Mesenchymal stem cell (in vitro differentiated cells and primary cell): ENCODE results near the gene SCUBE1.

ENCODE experiments used
- DNase-seq: peaks from one replicate; pipeline ENCODE4 v3.0.0-alpha.2; 2013
- H2AFZ ChIP-seq: one replicate; pipeline ENCODE4 v1.6.1; 2013; ENCODE audit warnings: low read depth, mild to moderate bottlenecking, control low read depth, inconsistent platforms, low read length, moderate library complexity
- H2AK5ac ChIP-seq: 2 replicates; pipeline ENCODE4 v1.6.1; 2013; ENCODE audit warnings: low read length, moderate library complexity, mild to moderate bottlenecking, inconsistent platforms; ENCODE audit not compliant: severe bottlenecking
- H2BK120ac ChIP-seq: one replicate; pipeline ENCODE4 v1.6.1; 2013; ENCODE audit warnings: low read depth, mild to moderate bottlenecking, inconsistent platforms, low read length, moderate library complexity
- H2BK12ac ChIP-seq, 2 experiments: one replicate each; pipeline ENCODE4 v1.6.1; 2013; ENCODE audit warnings: inconsistent platforms in 2 of 2, low read length in 2 of 2, mild to moderate bottlenecking in 2 of 2, moderate library complexity in 2 of 2, control low read depth in 1 of 2
- H2BK15ac ChIP-seq: one replicate; pipeline ENCODE4 v1.6.1; 2013; ENCODE audit warnings: mild to moderate bottlenecking, low read depth, inconsistent platforms; ENCODE audit not compliant: poor library complexity, severe bottlenecking
- H2BK5ac ChIP-seq: 2 replicates; pipeline ENCODE4 v1.6.1; 2013; ENCODE audit warnings: low read depth, mild to moderate bottlenecking, low read length, control low read depth, inconsistent platforms; ENCODE audit not compliant: poor library complexity, severe bottlenecking
- H3K14ac ChIP-seq, 2 experiments: one replicate each; pipeline ENCODE4 v1.6.1; 2013; ENCODE audit warnings: inconsistent platforms in 2 of 2, low read length in 2 of 2, control low read depth in 1 of 2, mild to moderate bottlenecking in 1 of 2, moderate library complexity in 1 of 2
- H3K18ac ChIP-seq, 2 experiments: one replicate each; pipeline ENCODE4 v1.6.1; 2013; ENCODE audit warnings: inconsistent platforms in 2 of 2, low read length in 2 of 2, control low read depth in 1 of 2, low read depth in 1 of 2, mild to moderate bottlenecking in 1 of 2
- H3K23ac ChIP-seq, 2 experiments: one replicate each; pipeline ENCODE4 v1.6.1; 2013; ENCODE audit warnings: inconsistent platforms in 2 of 2, low read length in 2 of 2, mild to moderate bottlenecking in 2 of 2, moderate library complexity in 2 of 2, control low read depth in 1 of 2
- H3K27ac ChIP-seq: 2 replicates; pipeline ENCODE4 v1.5.1; 2013; ENCODE audit warnings: mild to moderate bottlenecking, moderate library complexity, low read length, control low read depth, inconsistent platforms; ENCODE audit not compliant: poor library complexity, severe bottlenecking
- H3K27me3 ChIP-seq, 2 experiments: 2 replicates each; pipeline versions ENCODE4 v1.6.1 to v1.7.0; 2013; ENCODE audit warnings: low read length in 2 of 2, mild to moderate bottlenecking in 2 of 2, moderate library complexity in 2 of 2, control low read depth in 1 of 2, inconsistent platforms in 1 of 2; ENCODE audit not compliant: control insufficient read depth in 1 of 2, insufficient read depth in 1 of 2
- H3K36me3 ChIP-seq, 2 experiments: 2 replicates each; pipeline versions ENCODE4 v1.6.1 to v1.7.0; 2013; ENCODE audit warnings: low read length in 2 of 2, control low read depth in 1 of 2, inconsistent platforms in 1 of 2, low read depth in 1 of 2, mild to moderate bottlenecking in 1 of 2; ENCODE audit not compliant: insufficient read depth in 2 of 2, control insufficient read depth in 1 of 2
- H3K4ac ChIP-seq, 2 experiments: one replicate each; pipeline ENCODE4 v1.6.1; 2013; ENCODE audit warnings: inconsistent platforms in 2 of 2, low read length in 2 of 2, mild to moderate bottlenecking in 2 of 2, moderate library complexity in 2 of 2, control low read depth in 1 of 2, low read depth in 1 of 2
- H3K4me1 ChIP-seq: 2 replicates; pipeline ENCODE4 v1.6.1; 2013; ENCODE audit warnings: low read depth, low read length, control low read depth; ENCODE audit not compliant: control insufficient read depth, insufficient read depth
- H3K4me2 ChIP-seq: 2 replicates; pipeline ENCODE4 v1.6.1; 2013; ENCODE audit warnings: low read length, mild to moderate bottlenecking, inconsistent platforms; ENCODE audit not compliant: poor library complexity, severe bottlenecking
- H3K4me3 ChIP-seq, 2 experiments: 2 replicates each; pipeline versions ENCODE4 v1.5.1 to v1.7.0; 2013; ENCODE audit warnings: low read length in 2 of 2, mild to moderate bottlenecking in 2 of 2, control low read depth in 1 of 2, low read depth in 1 of 2; ENCODE audit not compliant: insufficient read depth in 1 of 2
- H3K79me1 ChIP-seq: replicated peaks from 2 replicates; pipeline ENCODE4 v1.6.1; 2013; ENCODE audit warnings: mild to moderate bottlenecking, control low read depth, low read length, inconsistent platforms; ENCODE audit not compliant: poor library complexity, severe bottlenecking
- H3K9ac ChIP-seq: 2 replicates; pipeline ENCODE4 v1.7.0; 2013; ENCODE audit warnings: mild to moderate bottlenecking, low read length, moderate library complexity
- H3K9me3 ChIP-seq: 2 replicates; pipeline ENCODE4 v1.7.0; 2013; ENCODE audit warnings: mild to moderate bottlenecking, low read length; ENCODE audit not compliant: control insufficient read depth
- H4K8ac ChIP-seq: one replicate; pipeline ENCODE4 v1.6.1; 2013; ENCODE audit warnings: inconsistent platforms, mild to moderate bottlenecking, low read length, moderate library complexity
- H4K91ac ChIP-seq: one replicate; pipeline ENCODE4 v1.6.1; 2013; ENCODE audit warnings: mild to moderate bottlenecking, low read length, inconsistent platforms
- WGBS: methylation state at CpG from one replicate; pipeline ENCODE4 v1.1.7; 2013; ENCODE audit warnings: mixed read lengths; 5-methylcytosine and 5-hydroxymethylcytosine counted together

Gene SCUBE1

GRCh38 chr22:43182726-43183125 is 160.4 kb downstream of the SCUBE1 start:
- Histone ChIP-seq H3K4ac (no peak overlapping the region), H3K4me1 (peaks cover 24% of the 10 kb centered on the region), H2BK15ac (no peak overlapping the region), H3K36me3 (peaks cover 29 to 40% of the 10 kb centered on the region in 2 experiments), H3K18ac (no peak overlapping the region), H2BK12ac (no peak overlapping the region), H3K9ac (no peak overlapping the region), H4K91ac (no peak overlapping the region), H2BK120ac (no peak overlapping the region), H3K14ac (no peak overlapping the region), H2AK5ac (no peak overlapping the region), H4K8ac (no peak overlapping the region), H3K23ac (no peak overlapping the region), H3K27me3 (no peaks in the 10 kb centered on the region), H3K27ac (no peak overlapping the region), H3K4me2 (no peak overlapping the region), H3K4me3 (no peak overlapping the region), H3K9me3 (no peaks in the 10 kb centered on the region), H2AFZ (no peak overlapping the region), H2BK5ac (no peak overlapping the region), H3K79me1 (peaks cover 38% of the 10 kb centered on the region)
- DNase-seq = no peak
- WGBS = 99% methylated on average over 14 of the region's 17 CpGs

DNA sequence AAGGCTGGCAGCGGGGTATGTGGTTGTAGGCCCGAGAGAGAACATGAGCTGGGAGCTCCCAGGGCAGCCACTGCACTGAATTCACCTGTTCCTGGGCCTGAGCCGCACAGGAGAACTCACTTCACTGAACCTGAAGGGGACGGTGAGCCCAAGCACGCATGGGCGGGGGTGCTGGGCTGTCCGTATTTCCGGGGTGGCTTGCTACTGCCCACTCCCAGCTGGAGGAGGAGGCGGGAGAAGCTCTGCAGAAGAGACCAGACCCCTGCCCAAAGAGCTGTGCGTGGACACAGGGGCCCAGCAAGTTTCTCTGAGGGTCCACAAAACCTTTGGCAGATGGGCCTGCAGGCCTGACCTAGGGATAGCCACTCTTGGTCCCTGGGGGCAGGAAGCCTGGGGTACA is 161.1 kb downstream of the SCUBE1 start:
- Histone ChIP-seq H3K4me1 (peaks cover 24% of the 10 kb centered on the region), H2BK120ac (no peak overlapping the region), H2BK15ac (no peak overlapping the region), H2BK12ac (no peak overlapping the region), H3K4me3 (no peak overlapping the region), H3K18ac (no peak overlapping the region), H3K27ac (no peak overlapping the region), H3K27me3 (no peaks in the 10 kb centered on the region), H2AK5ac (no peak overlapping the region), H3K36me3 (peaks cover 34 to 45% of the 10 kb centered on the region in 2 experiments), H3K4me2 (no peak overlapping the region), H3K79me1 (peaks cover 38% of the 10 kb centered on the region), H3K23ac (no peak overlapping the region), H3K14ac (no peak overlapping the region), H2AFZ (no peak overlapping the region), H2BK5ac (no peak overlapping the region), H4K91ac (no peak overlapping the region), H3K9ac (no peak overlapping the region), H3K4ac (no peak overlapping the region), H3K9me3 (no peaks in the 10 kb centered on the region), H4K8ac (no peak overlapping the region)
- 89% methylated on average over 10 of the region's 10 CpGs for WGBS
- no peak for DNase-seq

GRCh38 chr22:43181321-43182076 is 161.7 kb downstream of the SCUBE1 start:
- Histone ChIP-seq H3K18ac (no peak overlapping the region), H3K36me3 (peaks cover 34 to 50% of the 10 kb centered on the region in 2 experiments), H2BK5ac (no peak overlapping the region), H4K91ac (no peak overlapping the region), H3K79me1 (peaks cover 39% of the 10 kb centered on the region), H3K4me3 (no peak overlapping the region), H3K4me2 (no peak overlapping the region), H3K9ac (no peak overlapping the region), H3K27ac (no peak overlapping the region), H2AFZ (no peak overlapping the region), H2BK15ac (no peak overlapping the region), H3K14ac (no peak overlapping the region), H3K23ac (no peak overlapping the region), H3K27me3 (no peaks in the 10 kb centered on the region), H4K8ac (no peak overlapping the region), H3K9me3 (no peaks in the 10 kb centered on the region), H3K4ac (no peak overlapping the region), H2BK120ac (no peak overlapping the region), H2AK5ac (no peak overlapping the region), H3K4me1 (peaks cover 22% of the 10 kb centered on the region), H2BK12ac (no peak overlapping the region)
- no peak for DNase-seq
- 92% methylated on average over 13 of the region's 13 CpGs for WGBS

DNA sequence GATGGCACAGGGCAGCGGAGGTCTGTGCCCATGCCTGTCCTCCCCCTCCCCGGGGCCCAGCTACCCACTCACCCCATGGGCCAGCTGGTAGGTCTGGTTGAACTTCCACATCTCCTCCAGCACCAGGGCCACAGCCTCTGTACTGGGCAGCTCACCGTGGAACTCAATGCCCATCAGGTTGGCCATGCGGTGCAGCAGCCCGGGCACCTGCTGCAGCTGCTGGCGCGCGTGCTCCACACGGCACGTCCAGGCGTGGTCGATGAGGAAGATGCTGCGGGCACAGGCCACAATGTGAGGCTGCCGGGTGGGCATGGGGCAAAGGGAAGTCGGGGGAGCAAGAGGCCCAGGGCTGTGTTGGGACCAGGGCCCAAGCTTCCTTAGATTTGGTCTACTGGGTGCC is 162.5 kb downstream of the SCUBE1 start:
- Histone ChIP-seq H3K23ac (no peak overlapping the region), H3K18ac (no peak overlapping the region), H3K27ac (no peak overlapping the region), H3K4ac (no peak overlapping the region), H4K8ac (no peak overlapping the region), H2AK5ac (no peak overlapping the region), H3K9me3 (no peaks in the 10 kb centered on the region), H3K36me3 (peaks cover 39 to 55% of the 10 kb centered on the region in 2 experiments), H2BK120ac (no peak overlapping the region), H2BK12ac (no peak overlapping the region), H3K4me3 (no peak overlapping the region), H3K27me3 (no peaks in the 10 kb centered on the region), H3K14ac (no peak overlapping the region), H3K4me1 (peaks cover 18% of the 10 kb centered on the region), H2BK5ac (no peak overlapping the region), H2AFZ (no peak overlapping the region), H4K91ac (no peak overlapping the region), H3K4me2 (no peak overlapping the region), H3K9ac (no peak overlapping the region), H2BK15ac (no peak overlapping the region), H3K79me1 (peaks cover 36% of the 10 kb centered on the region)
- no peak for DNase-seq
- 98% methylated on average over 15 of the region's 15 CpGs for WGBS
